Activated T-helper 1 cell treated with anti-CD3 and anti-CD28 coated beads, Interleukin-12 subunit alpha, Interleukin-12 subunit beta, Interleukin-2, Interleukin-4 antibody, amounts not matched to agents 30 ng/mL and 10 ng/mL and 1 ng/mL, durations not matched to agents 14 hours and 24 hours and 36 hours (primary cell): ENCODE data around the gene TYW1B. TPM values are rescaled to one million over a fixed set of nuclear protein-coding genes. Genes with fewer than 3 reads are reported as not detected.
"Not testable (repeated sequence)": the region's sequence is repeated elsewhere in the genome, so short reads cannot be mapped to it uniquely, and the experiment has no call there.

ENCODE experiments used
- DNase-seq: peaks from one replicate; pipeline ENCODE4 v3.0.0; 2021; ENCODE audit warnings: low spot score
- H3K27ac Mint-ChIP-seq: one replicate; pipeline ENCODE4 v1.8.0; 2021; ENCODE audit warnings: mild to moderate bottlenecking, mixed read lengths
- H3K27me3 Mint-ChIP-seq: one replicate; pipeline ENCODE4 v1.8.0; 2022; ENCODE audit warnings: mild to moderate bottlenecking, moderate library complexity, mixed read lengths; ENCODE audit not compliant: insufficient read depth
- H3K36me3 Mint-ChIP-seq: one replicate; pipeline ENCODE4 v1.8.0; 2021; ENCODE audit warnings: low read depth, mixed read lengths
- H3K4me1 Mint-ChIP-seq: one replicate; pipeline ENCODE4 v1.8.0; 2021; ENCODE audit warnings: low read depth, mixed read lengths
- H3K4me3 Mint-ChIP-seq: one replicate; pipeline ENCODE4 v1.8.0; 2021; ENCODE audit warnings: mild to moderate bottlenecking, moderate library complexity, mixed read lengths
- H3K9me3 Mint-ChIP-seq: one replicate; pipeline ENCODE4 v1.8.0; 2021; ENCODE audit warnings: mixed read lengths
- intact Hi-C: fragments of 100-400 bp; cut with micrococcal nuclease; formaldehyde crosslinking; loops from one replicate; pipeline ENCODE4 v1.15.1; 2024
- total RNA-seq: library from RNA; stranded (reverse); gene quantifications from 2 replicates; pipeline ENCODE4 v1.2.3, GENCODE V29; 2022

Gene TYW1B
- total RNA-seq, 1 donor from 2014 or later, result 3.3 TPM

- H3K4me1 Mint-ChIP-seq, H3K4me3 Mint-ChIP-seq, H3K27ac Mint-ChIP-seq, DNase-seq, H3K27me3 Mint-ChIP-seq, intact Hi-C loops, H3K9me3 Mint-ChIP-seq: not testable (repeated sequence)
- H3K36me3 Mint-ChIP-seq, result peaks cover 19% of the 10 kb centered on the region
Observed at GRCh38 chr7:72777167-72777566, 50.8 kb downstream of the TYW1B start.

- DNase-seq, H3K9me3 Mint-ChIP-seq, H3K27ac Mint-ChIP-seq, H3K27me3 Mint-ChIP-seq, H3K4me3 Mint-ChIP-seq, intact Hi-C loops, H3K4me1 Mint-ChIP-seq: not testable (repeated sequence)
- peaks cover 19% of the 10 kb centered on the region for H3K36me3 Mint-ChIP-seq
Observed at GRCh38 chr7:72772627-72773026, 55.4 kb downstream of the TYW1B start.

DNA sequence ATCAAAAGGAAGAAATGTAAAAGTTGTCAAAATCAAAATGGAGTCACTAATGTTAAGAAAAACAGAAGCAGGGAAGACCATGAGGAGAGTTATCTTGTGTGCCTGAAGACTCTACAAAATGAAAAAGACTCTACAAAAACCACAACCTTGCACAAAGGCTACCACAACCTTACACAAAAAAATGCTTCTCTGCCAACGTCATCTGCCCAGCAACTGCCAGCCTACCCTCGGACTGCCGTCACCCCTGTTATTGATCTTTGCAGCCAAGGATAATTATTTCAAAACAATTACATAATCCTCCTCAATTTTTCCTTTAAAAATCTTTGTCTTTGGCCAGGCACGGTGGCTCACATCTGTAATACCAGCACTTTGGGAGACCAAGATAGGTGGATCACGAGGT lies 61.0 kb downstream of the TYW1B start:
- H3K27me3 Mint-ChIP-seq, H3K4me3 Mint-ChIP-seq, H3K4me1 Mint-ChIP-seq, DNase-seq, H3K27ac Mint-ChIP-seq, H3K9me3 Mint-ChIP-seq, H3K36me3 Mint-ChIP-seq, intact Hi-C loops: not testable (repeated sequence)

DNA sequence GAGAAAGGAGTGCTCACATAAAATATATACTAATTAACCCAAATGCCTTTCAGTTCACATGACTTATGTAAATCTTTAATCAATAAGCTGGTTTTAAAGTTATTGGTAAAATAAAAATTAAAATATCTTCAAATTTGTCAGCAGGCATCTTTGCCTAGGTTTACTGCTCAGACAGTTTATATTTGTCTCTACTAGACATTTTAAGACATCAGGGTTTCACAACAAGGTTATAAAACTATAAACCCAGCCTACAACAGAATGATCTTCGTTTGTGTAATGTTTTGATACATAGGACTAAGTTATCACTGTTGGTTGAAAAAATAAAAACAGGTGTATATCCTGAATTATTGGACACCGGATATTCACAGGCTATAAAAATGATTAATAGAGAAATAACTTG lies 67.4 kb downstream of the TYW1B start:
- Mint-ChIP-seq H3K9me3 (peaks cover 19% of the 10 kb centered on the region), H3K4me3 (no peak overlapping the region), H3K27ac (no peak overlapping the region), H3K36me3 (peaks cover 3% of the 10 kb centered on the region), H3K4me1 (no peaks in the 10 kb centered on the region), H3K27me3 (no peaks in the 10 kb centered on the region)
- no peak for DNase-seq
- intact Hi-C loops, result no loop called here

DNA sequence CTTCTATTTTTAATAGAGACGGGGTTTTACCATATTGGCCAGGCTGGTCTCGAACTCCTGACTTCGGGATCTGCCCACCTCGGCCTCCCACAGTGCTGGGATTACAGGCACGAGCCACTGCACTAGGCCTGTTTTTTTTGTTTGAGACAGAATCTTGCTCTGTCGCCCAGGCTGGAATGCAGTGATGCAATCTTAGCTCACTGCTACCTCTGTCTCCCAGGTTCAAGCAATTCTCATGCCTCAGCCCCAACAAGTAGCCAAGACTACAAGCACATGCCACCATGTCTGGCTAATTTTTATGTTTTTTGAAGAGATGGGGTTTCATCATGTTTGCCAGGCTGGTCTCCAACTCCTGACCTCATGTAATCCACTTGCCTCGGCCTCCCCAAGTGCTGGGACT lies 73.7 kb downstream of the TYW1B start:
- no peak for DNase-seq
- peaks cover 19% of the 10 kb centered on the region for H3K9me3 Mint-ChIP-seq
- H3K36me3 Mint-ChIP-seq, result peaks cover 4% of the 10 kb centered on the region
- H3K4me3 Mint-ChIP-seq, result no peak overlapping the region
- no peaks in the 10 kb centered on the region for H3K4me1 Mint-ChIP-seq
- intact Hi-C loops, result no loop called here
- H3K27ac Mint-ChIP-seq, result no peak overlapping the region
- no peaks in the 10 kb centered on the region for H3K27me3 Mint-ChIP-seq

GRCh38 chr7:72753781-72754180 lies 74.2 kb downstream of the TYW1B start:
- no peak overlapping the region for H3K4me3 Mint-ChIP-seq
- no peak overlapping the region for H3K27ac Mint-ChIP-seq
- peaks cover 17% of the 10 kb centered on the region for H3K9me3 Mint-ChIP-seq
- intact Hi-C loops, result no loop called here
- no peak for DNase-seq
- no peaks in the 10 kb centered on the region for H3K27me3 Mint-ChIP-seq
- peaks cover 4% of the 10 kb centered on the region for H3K36me3 Mint-ChIP-seq
- no peaks in the 10 kb centered on the region for H3K4me1 Mint-ChIP-seq

DNA sequence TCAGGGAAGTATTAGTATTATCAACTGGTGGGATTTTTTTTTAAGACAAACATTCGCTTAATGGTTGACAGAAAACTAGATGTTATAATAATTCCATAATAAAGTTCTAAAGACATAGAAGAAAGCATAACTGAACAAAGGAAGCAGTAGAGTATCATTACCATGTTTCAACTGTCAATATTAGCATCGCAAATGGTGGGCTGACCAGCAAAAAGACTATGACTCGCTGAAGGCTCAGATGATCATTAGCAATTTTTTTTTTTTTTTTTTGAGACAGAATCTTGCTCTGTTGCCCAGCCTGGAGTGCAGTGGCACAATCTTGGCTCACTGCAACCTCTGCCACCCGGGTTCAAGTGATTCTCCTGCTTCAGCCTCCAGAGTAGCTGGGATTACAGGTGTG lies 74.8 kb downstream of the TYW1B start:
- H3K27me3 Mint-ChIP-seq, H3K27ac Mint-ChIP-seq, DNase-seq, H3K4me1 Mint-ChIP-seq, H3K4me3 Mint-ChIP-seq, intact Hi-C loops, H3K36me3 Mint-ChIP-seq: not testable (repeated sequence)
- peaks cover 12% of the 10 kb centered on the region for H3K9me3 Mint-ChIP-seq

DNA sequence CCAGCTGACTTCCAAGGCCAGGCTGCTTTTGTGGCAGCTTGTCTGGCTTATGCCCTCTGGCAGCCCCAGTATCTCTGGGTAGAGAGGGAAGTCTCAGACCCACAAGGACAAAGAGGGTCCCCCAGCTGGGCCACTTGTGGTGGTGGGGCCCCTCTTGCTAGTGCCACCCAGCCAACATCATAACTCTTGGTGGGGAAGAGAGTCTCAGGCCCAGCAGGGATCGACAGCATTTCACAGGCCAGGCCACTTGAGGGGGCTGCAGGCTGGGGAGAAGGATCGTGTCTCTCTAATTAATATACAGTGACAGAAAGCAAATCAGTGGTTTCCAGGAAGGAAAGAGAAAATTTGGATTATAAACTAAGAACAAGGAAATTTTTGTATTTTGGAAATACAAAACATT lies 76.0 kb downstream of the TYW1B start:
- Mint-ChIP-seq H3K9me3 (peaks cover 9% of the 10 kb centered on the region), H3K4me3 (no peak overlapping the region), H3K4me1 (no peaks in the 10 kb centered on the region), H3K27me3 (no peaks in the 10 kb centered on the region), H3K27ac (no peak overlapping the region), H3K36me3 (peaks cover 1% of the 10 kb centered on the region)
- DNase-seq, result no peak
- intact Hi-C loops, result no loop called here

DNA sequence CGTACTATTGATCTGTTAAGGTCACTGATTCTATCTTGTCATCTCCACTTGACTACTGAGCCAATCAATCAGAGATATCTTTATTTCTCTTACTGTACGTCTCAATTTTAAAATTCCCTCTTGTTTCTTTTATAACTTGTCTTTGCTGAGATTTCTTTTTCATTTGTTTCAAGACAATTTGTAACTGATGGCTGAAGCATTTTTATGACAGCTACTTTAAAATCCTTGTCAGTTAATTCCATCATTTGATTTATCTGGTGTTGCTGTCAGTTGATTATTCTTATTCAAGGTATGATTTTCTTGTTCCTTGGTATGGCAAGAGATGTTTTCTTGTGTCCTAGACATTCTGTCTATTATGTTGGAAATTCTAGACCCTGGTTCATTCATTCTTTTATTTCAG lies 76.6 kb downstream of the TYW1B start:
- Mint-ChIP-seq H3K4me3 (no peak overlapping the region), H3K36me3 (peaks cover 1% of the 10 kb centered on the region), H3K9me3 (peaks cover 7% of the 10 kb centered on the region), H3K4me1 (no peaks in the 10 kb centered on the region), H3K27me3 (no peaks in the 10 kb centered on the region), H3K27ac (no peak overlapping the region)
- intact Hi-C loops, result no loop called here
- no peak for DNase-seq

- H3K27ac Mint-ChIP-seq, H3K4me3 Mint-ChIP-seq, H3K9me3 Mint-ChIP-seq, H3K27me3 Mint-ChIP-seq, intact Hi-C loops, H3K4me1 Mint-ChIP-seq, H3K36me3 Mint-ChIP-seq, DNase-seq: not testable (repeated sequence)
Observed at GRCh38 chr7:72748649-72749048, 79.4 kb downstream of the TYW1B start.

DNA sequence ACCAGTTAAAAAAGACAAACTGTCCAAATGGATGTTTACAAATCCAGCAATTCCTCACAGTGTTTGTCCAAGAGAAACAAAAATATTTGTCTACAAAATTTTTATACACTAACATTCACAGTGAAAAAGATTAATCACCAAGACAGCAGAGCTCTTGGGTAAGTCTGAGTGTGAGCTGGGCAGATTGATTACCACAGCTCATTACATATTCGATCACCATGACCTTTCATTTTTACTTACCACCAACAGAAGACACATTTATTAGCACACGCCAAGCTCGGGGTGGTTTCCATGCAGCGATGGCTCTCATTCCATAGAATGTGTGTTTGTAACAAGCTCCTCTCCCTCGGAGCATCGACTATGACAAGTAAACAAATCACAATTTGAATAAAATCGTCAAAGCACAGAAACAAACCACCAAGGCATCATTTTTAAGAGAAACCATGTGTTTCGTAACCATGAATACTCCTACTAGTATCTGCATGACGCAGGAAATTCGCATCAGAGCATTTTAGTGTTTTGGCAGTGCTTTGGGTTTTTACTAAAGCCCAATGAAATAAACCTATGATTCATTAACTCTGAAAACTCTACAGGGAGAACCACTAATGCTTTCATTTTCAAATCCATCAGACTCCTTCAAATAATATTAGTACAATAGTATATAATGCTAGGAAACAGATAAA lies 83.6 kb downstream of the TYW1B start:
- H3K27me3 Mint-ChIP-seq, intact Hi-C loops, H3K4me3 Mint-ChIP-seq, H3K4me1 Mint-ChIP-seq, H3K27ac Mint-ChIP-seq, DNase-seq: not testable (repeated sequence)
- Mint-ChIP-seq H3K9me3 (peaks cover 22% of the 10 kb centered on the region), H3K36me3 (peaks cover 14% of the 10 kb centered on the region)

DNA sequence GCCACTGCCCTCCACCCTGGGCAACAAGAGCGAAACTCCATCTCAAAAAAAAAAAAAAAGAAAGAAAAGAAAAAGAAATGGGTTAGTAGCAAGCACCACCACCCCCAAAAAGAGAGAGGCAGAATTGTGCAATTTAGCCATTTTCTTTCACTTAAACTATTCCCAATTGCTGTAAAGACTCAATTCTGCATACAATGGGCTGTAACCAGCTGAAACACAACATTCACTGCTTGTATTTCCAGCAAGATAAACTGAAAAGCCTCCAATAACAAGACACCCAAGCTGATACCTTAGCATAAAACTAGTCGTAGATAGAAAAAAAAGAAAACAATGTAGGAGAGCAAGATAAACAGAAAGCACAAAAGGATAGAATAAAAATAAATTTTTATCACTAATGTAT lies 84.2 kb downstream of the TYW1B start:
- DNase-seq, H3K4me1 Mint-ChIP-seq, H3K27ac Mint-ChIP-seq, H3K27me3 Mint-ChIP-seq, intact Hi-C loops, H3K4me3 Mint-ChIP-seq: not testable (repeated sequence)
- H3K9me3 Mint-ChIP-seq, result peaks cover 22% of the 10 kb centered on the region
- H3K36me3 Mint-ChIP-seq, result peaks cover 14% of the 10 kb centered on the region

- H3K4me1 Mint-ChIP-seq, H3K27ac Mint-ChIP-seq, H3K4me3 Mint-ChIP-seq, H3K27me3 Mint-ChIP-seq, intact Hi-C loops, DNase-seq: not testable (repeated sequence)
- Mint-ChIP-seq H3K9me3 (peaks cover 34% of the 10 kb centered on the region), H3K36me3 (peaks cover 19% of the 10 kb centered on the region)
Observed at GRCh38 chr7:72739716-72740115, 88.3 kb downstream of the TYW1B start.

GRCh38 chr7:72735855-72736254 lies 92.1 kb downstream of the TYW1B start:
- H3K36me3 Mint-ChIP-seq, DNase-seq, H3K27me3 Mint-ChIP-seq, H3K4me3 Mint-ChIP-seq, H3K27ac Mint-ChIP-seq, H3K4me1 Mint-ChIP-seq, intact Hi-C loops: not testable (repeated sequence)
- peaks cover 50% of the 10 kb centered on the region for H3K9me3 Mint-ChIP-seq
